Measurements from ENCODE around the gene NR1D2.

The NR1D2 gene

DNA sequence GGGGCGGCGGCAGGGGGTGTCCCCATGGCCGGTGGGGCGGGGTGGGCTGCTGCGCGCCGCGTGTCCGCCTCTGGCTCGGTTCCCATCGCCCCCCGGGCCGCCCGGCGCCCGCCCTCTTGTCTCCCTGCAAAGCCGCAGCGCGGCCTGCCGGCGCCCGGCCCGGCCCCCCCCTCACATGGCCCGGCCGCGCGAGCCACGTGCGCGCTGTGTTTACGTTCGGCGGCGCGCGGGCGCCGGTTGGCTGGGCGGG is 502 bp downstream of the NR1D2 start:
- DNase-seq (ENCODE audit: insufficient read length, low spot score): no peak
- no peak for FAIRE-seq
- TF ChIP-seq PAX5 (IDR thresholded peaks at IDR 0.05; ENCODE audit: insufficient read depth, low read length, severe bottlenecking): no peak
- TF ChIP-seq SPI1 (IDR thresholded peaks at IDR 0.05; ENCODE audit: low read depth, low read length): no peak

DNA sequence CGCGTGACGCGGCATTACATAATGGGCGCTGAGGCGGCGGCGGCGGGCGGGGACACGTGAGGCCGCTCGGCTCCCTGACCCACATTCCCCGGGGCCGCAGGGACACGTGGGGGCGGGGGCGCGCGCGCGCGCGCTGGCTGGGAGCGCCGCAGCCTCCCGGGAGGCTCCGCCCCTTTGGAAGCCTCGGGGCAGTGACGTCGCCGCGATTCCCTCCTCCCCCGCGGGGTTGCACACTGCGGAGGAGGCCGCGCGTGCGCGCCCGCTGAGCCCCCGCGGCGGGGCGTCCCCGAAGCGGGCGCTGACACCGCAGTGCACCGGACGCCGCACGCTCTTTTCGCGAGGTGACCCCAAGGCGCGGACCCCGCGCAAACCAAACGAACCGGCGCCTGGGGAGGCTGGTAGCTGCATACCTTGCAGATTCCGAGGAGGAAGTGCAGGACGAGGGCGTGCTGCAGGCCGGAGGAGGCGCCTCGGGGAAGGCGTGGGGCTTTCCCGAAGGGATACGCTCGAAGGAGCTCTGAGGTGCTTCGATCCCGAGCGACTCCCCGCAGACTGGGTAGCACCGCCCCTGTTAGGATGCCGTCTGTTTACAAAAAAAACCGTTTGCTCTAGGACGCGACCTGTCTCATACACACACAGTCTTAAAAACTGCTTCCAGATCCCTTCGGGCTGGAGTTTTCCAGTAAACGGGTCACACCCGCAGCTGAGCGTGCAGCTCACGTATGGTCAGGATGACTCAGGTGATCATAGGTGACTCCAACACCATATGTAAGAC is 1.0 kb downstream of the NR1D2 start:
- peak; percentile 49 for TF ChIP-seq PAX5 (IDR thresholded peaks at IDR 0.05; ENCODE audit: insufficient read depth, low read length, severe bottlenecking)
- TF ChIP-seq TAF1 (IDR thresholded peaks at IDR 0.05; ENCODE audit: low read depth, low read length): no peak
- peak; percentile 79 for TF ChIP-seq SPI1 (IDR thresholded peaks at IDR 0.05; ENCODE audit: low read depth, low read length)
- peak; percentile 88 for DNase-seq (ENCODE audit: insufficient read length, low spot score)
- peak; percentile 96 for FAIRE-seq

DNA sequence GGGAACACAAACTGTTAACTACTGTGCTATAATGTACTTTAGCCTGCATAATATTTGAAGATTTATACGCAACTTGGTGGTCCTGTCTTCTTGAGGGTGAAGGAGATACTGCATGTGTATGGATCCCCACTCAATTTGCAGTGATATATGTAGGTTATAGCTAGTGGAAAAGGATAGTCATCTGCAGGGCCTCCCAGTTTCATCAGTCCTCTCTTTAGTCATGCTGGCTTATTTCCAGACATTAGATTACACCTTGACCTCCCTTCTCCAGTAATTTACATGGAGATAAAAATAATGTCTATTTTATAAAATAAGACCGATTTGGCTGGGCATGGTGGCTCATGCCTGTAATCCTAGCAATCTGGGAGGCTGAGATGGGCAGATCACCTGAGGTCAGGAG is 3.7 kb downstream of the NR1D2 start:
- FAIRE-seq: no peak
- TF ChIP-seq TAF1 (IDR thresholded peaks at IDR 0.05; ENCODE audit: low read depth, low read length) (no peak), POU2F2 (IDR thresholded peaks at IDR 0.05; ENCODE audit: low read depth, low read length) (no peak), PAX5 (IDR thresholded peaks at IDR 0.05; ENCODE audit: insufficient read depth, low read length, severe bottlenecking) (no peak), SPI1 (IDR thresholded peaks at IDR 0.05; ENCODE audit: low read depth, low read length) (no peak)

DNA sequence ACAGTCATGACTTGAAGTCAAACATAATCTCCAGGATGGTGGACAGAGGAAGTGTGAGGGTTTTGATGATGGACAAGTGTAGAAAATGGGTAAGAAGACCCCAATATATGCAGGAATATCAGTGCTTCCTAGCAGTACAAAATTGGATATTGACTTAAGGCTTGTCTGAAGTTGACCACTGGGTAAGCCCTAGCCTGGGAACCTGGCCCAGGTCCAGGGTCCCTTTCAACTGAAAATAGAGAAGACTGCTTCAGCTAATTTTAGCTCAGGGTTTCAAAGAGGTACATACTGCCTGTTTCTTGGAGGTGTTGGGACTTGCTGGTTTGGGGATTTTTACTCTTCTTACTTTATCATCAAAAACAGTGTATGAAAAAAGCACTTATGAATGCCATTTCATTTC is 4.7 kb downstream of the NR1D2 start:
- peak; percentile 64 for FAIRE-seq
- no peak for DNase-seq (ENCODE audit: insufficient read length, low spot score)
- TF ChIP-seq SPI1 (IDR thresholded peaks at IDR 0.05; ENCODE audit: low read depth, low read length): no peak
- TF ChIP-seq PAX5 (IDR thresholded peaks at IDR 0.05; ENCODE audit: insufficient read depth, low read length, severe bottlenecking): no peak
- no peak for TF ChIP-seq POLR2A (IDR thresholded peaks at IDR 0.05; ENCODE audit: low read depth, low read length)
- no peak for TF ChIP-seq POU2F2 (IDR thresholded peaks at IDR 0.05; ENCODE audit: low read depth, low read length)
- TF ChIP-seq POLR2AphosphoS5 (IDR thresholded peaks at IDR 0.05; ENCODE audit: low read depth, low read length): no peak
- no peak for TF ChIP-seq TAF1 (IDR thresholded peaks at IDR 0.05; ENCODE audit: low read depth, low read length)

More for the DNA sequence above, 3.7 kb downstream of the NR1D2 start:
- no peak for DNase-seq (ENCODE audit: insufficient read length, low spot score)

DNA sequence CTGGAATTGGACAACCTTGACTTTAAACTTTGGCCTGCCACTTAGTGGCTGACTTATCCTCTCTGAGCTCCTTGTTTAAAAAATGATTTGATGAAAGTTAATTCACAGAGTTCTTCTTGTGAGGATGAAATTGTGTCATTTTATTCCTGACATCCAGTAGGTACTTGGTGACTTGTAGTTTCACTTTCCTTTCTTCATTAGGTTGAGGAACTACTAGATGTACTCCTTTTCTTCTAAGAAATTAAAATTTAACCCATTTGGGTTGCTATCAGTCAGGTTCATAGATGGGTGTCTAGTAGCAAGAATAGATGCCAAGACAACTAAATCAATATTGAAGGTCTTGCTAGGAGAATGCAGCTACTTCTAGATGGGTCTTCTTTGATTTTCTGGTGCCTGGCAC is 5.2 kb downstream of the NR1D2 start:
- TF ChIP-seq POLR2A (IDR thresholded peaks at IDR 0.05; ENCODE audit: low read depth, low read length) (no peak), POU2F2 (IDR thresholded peaks at IDR 0.05; ENCODE audit: low read depth, low read length) (no peak), POLR2AphosphoS5 (IDR thresholded peaks at IDR 0.05; ENCODE audit: low read depth, low read length) (no peak), PAX5 (IDR thresholded peaks at IDR 0.05; ENCODE audit: insufficient read depth, low read length, severe bottlenecking) (no peak), TAF1 (IDR thresholded peaks at IDR 0.05; ENCODE audit: low read depth, low read length) (no peak), SPI1 (IDR thresholded peaks at IDR 0.05; ENCODE audit: low read depth, low read length) (no peak)
- DNase-seq (ENCODE audit: insufficient read length, low spot score) (no peak), FAIRE-seq (no peak)

DNA sequence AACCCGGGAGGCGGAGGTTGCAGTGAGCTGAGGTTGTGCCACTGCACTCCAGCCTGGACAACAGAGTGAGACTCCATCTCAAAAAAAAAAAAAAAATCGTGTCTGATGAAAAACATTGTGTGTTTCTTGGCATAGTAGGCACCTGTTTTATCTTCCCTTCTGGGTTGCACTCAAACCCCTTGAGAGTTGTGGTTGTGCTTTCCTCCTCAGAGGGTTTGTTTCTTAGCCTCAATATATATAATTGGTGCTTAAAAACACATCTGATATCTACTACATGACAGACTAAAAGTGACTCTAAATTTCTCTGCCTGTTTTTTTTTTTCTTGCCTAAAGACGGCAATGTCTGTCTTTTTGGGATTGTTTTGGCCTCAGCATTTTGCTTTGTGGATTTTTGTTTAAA is 7.6 kb downstream of the NR1D2 start:
- TF ChIP-seq POLR2A (IDR thresholded peaks at IDR 0.05; ENCODE audit: low read depth, low read length): no peak
- no peak for TF ChIP-seq POU2F2 (IDR thresholded peaks at IDR 0.05; ENCODE audit: low read depth, low read length)
- no peak for TF ChIP-seq SPI1 (IDR thresholded peaks at IDR 0.05; ENCODE audit: low read depth, low read length)
- TF ChIP-seq PAX5 (IDR thresholded peaks at IDR 0.05; ENCODE audit: insufficient read depth, low read length, severe bottlenecking): no peak
- no peak for TF ChIP-seq POLR2AphosphoS5 (IDR thresholded peaks at IDR 0.05; ENCODE audit: low read depth, low read length)
- no peak for TF ChIP-seq TAF1 (IDR thresholded peaks at IDR 0.05; ENCODE audit: low read depth, low read length)
- DNase-seq (ENCODE audit: insufficient read length, low spot score) (no peak), FAIRE-seq (no peak)

DNA sequence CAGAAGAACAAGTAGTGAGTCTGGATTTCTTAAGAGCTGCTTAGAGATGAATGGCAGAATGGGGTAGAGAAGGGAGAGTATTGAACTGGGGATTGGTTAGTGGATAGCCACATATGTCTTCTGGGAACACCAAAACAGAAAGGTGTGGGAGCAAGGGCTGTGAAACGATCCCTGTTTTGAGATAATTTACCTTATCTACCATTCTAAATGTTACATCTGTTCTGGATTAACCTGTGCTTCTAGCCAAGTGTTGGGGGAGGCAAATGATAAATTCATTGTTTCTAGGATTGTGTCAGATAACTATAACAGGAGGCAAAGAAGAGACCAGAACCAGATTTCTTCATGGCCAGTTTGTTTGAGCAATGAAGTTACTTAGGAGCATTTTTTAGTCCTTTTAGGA is 8.4 kb downstream of the NR1D2 start:
- no peak for TF ChIP-seq SPI1 (IDR thresholded peaks at IDR 0.05; ENCODE audit: low read depth, low read length)
- no peak for TF ChIP-seq POLR2AphosphoS5 (IDR thresholded peaks at IDR 0.05; ENCODE audit: low read depth, low read length)
- no peak for TF ChIP-seq POU2F2 (IDR thresholded peaks at IDR 0.05; ENCODE audit: low read depth, low read length)
- no peak for TF ChIP-seq PAX5 (IDR thresholded peaks at IDR 0.05; ENCODE audit: insufficient read depth, low read length, severe bottlenecking)
- TF ChIP-seq POLR2A (IDR thresholded peaks at IDR 0.05; ENCODE audit: low read depth, low read length): no peak
- no peak for TF ChIP-seq TAF1 (IDR thresholded peaks at IDR 0.05; ENCODE audit: low read depth, low read length)
- FAIRE-seq: no peak
- DNase-seq (ENCODE audit: insufficient read length, low spot score): no peak

DNA sequence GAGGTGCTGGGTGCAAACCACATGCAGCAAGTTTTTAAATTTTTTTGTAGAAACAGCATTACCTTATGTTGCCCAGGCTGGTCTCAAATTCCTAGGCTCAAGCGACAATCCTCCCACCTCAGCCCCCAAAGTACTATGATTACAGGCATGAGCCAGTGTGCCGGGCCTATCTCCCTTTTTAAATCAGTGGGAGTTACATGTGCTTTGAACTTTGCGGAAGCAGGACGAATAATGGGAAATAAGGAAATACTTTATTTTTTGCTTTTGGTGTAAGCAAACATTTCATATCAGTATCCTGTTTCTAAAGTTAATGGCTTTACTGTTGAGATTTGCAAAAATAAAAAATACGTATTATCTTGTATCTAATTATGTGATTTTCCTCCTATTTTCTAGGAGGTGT is 9.1 kb downstream of the NR1D2 start:
- TF ChIP-seq POLR2A (IDR thresholded peaks at IDR 0.05; ENCODE audit: low read depth, low read length) (no peak), SPI1 (IDR thresholded peaks at IDR 0.05; ENCODE audit: low read depth, low read length) (no peak), POLR2AphosphoS5 (IDR thresholded peaks at IDR 0.05; ENCODE audit: low read depth, low read length) (no peak), POU2F2 (IDR thresholded peaks at IDR 0.05; ENCODE audit: low read depth, low read length) (no peak), PAX5 (IDR thresholded peaks at IDR 0.05; ENCODE audit: insufficient read depth, low read length, severe bottlenecking) (no peak), TAF1 (IDR thresholded peaks at IDR 0.05; ENCODE audit: low read depth, low read length) (no peak)
- FAIRE-seq (no peak), DNase-seq (ENCODE audit: insufficient read length, low spot score) (no peak)

DNA sequence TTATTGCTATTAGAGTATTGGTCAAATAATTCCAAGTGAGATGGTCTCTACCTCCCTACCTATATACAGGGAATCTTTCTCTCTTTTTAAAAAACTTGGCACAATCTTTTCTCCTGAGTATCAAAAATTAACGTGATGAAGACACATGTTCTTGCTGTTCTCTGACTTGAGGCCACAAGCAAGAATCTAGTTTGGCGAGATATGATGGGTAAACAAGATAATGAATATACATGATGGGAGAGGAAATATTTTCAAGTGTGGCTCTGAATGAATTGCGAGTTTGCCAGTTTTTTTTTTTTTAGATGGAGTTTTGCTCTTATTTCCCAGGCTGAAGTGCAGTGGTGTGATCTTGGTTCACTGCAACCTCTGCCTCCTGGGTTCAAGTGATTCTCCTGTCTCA is 11.6 kb downstream of the NR1D2 start:
- FAIRE-seq (no peak), DNase-seq (ENCODE audit: insufficient read length, low spot score) (no peak)
- TF ChIP-seq PAX5 (IDR thresholded peaks at IDR 0.05; ENCODE audit: insufficient read depth, low read length, severe bottlenecking): no peak
- no peak for TF ChIP-seq POLR2A (IDR thresholded peaks at IDR 0.05; ENCODE audit: low read depth, low read length)
- TF ChIP-seq POLR2AphosphoS5 (IDR thresholded peaks at IDR 0.05; ENCODE audit: low read depth, low read length): no peak
- TF ChIP-seq POU2F2 (IDR thresholded peaks at IDR 0.05; ENCODE audit: low read depth, low read length): no peak
- no peak for TF ChIP-seq SPI1 (IDR thresholded peaks at IDR 0.05; ENCODE audit: low read depth, low read length)
- no peak for TF ChIP-seq TAF1 (IDR thresholded peaks at IDR 0.05; ENCODE audit: low read depth, low read length)

DNA sequence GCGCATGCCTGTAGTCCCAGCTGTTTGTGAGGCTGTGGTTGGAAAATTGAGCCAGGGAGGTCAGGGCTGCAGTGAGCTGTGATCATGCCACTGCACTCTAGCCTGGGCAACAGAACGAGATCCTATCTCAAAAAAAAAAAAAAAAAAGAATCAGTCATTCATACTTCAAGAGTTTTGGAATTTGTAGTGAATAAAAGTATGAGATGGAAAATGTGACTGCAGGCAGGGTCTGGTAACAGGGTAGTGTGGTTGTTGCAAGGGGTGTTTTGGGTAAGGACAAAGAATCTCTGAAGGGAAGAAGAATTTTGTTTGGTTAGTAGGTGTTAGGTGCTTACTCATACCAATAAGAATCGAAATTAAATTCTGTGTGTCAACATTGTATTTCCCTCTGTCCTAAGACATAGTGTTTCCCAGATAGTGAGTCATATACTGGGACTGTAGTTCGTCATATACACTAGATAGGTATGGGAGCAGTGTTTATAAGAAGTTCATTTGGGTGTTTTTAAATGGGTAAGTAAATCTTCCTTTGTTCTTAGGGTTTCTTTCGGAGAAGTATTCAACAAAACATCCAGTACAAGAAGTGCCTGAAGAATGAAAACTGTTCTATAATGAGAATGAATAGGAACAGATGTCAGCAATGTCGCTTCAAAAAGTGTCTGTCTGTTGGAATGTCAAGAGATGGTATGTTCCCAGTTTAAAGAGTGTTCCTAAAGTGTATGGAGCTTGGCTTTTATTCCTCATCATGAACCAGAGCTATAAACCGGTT is 14.2 kb downstream of the NR1D2 start:
- no peak for TF ChIP-seq POLR2AphosphoS5 (IDR thresholded peaks at IDR 0.05; ENCODE audit: low read depth, low read length)
- no peak for TF ChIP-seq POLR2A (IDR thresholded peaks at IDR 0.05; ENCODE audit: low read depth, low read length)
- TF ChIP-seq POU2F2 (IDR thresholded peaks at IDR 0.05; ENCODE audit: low read depth, low read length): no peak
- no peak for TF ChIP-seq PAX5 (IDR thresholded peaks at IDR 0.05; ENCODE audit: insufficient read depth, low read length, severe bottlenecking)
- no peak for TF ChIP-seq SPI1 (IDR thresholded peaks at IDR 0.05; ENCODE audit: low read depth, low read length)
- no peak for TF ChIP-seq TAF1 (IDR thresholded peaks at IDR 0.05; ENCODE audit: low read depth, low read length)
- FAIRE-seq: no peak
- no peak for DNase-seq (ENCODE audit: insufficient read length, low spot score)

Measured in GM12891 (cell line).